ENCODE data around the gene TMEM9. TPM values are rescaled to one million over a fixed set of nuclear protein-coding genes. Genes with fewer than 3 reads are reported as not detected.
"Not testable (repeated sequence)": the region's sequence is repeated elsewhere in the genome, so short reads cannot be mapped to it uniquely, and the experiment has no call there.

TMEM9 gene
- total RNA-seq, 2 donors from 2014 or later = 145 to 156 TPM

DNA sequence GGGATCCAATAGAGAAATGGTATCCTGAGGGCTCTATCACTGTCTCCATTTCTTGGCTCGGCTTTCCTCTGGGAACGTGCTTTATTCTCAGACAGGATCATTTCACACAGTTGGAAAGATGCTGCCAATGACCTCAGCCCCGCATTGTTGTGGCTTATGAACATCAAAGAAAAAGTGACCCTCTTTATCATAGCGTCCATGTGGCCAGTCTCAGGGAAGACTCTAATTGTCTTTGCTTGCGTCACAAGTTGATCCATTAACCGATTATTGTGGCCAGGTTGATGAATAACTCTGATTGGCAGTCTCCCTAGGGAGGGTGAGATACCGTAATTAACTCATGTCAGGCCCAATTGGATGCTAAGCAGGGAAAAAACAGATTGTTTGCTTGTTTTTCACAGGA is 10.4 kb upstream of the TMEM9 start:
- H3K27ac Mint-ChIP-seq = peak overlapping the region; percentile 91
- H3K36me3 ChIP-seq (ENCODE audit: control insufficient read depth, insufficient read depth, low read length) = no peaks in the 10 kb centered on the region
- no peaks in the 10 kb centered on the region for H3K27me3 Mint-ChIP-seq (ENCODE audit: insufficient read depth)
- H3K9ac ChIP-seq (ENCODE audit: extremely low read depth, low read length, poor library complexity, severe bottlenecking) = no peak overlapping the region
- 72 to 74% methylated on average over 7 of the region's 7 CpGs for WGBS, 2 experiments (ENCODE audit: insufficient coverage in 1 of 2, insufficient read length in 1 of 2)
- H3K27me3 ChIP-seq (ENCODE audit: control insufficient read depth, insufficient read depth, low read length, poor library complexity, severe bottlenecking) = no peaks in the 10 kb centered on the region
- no peaks in the 10 kb centered on the region for H3K9me3 ChIP-seq (ENCODE audit: control insufficient read depth, low read length)
- H3K9me3 Mint-ChIP-seq = no peaks in the 10 kb centered on the region
- TF ChIP-seq, protein P1, sequence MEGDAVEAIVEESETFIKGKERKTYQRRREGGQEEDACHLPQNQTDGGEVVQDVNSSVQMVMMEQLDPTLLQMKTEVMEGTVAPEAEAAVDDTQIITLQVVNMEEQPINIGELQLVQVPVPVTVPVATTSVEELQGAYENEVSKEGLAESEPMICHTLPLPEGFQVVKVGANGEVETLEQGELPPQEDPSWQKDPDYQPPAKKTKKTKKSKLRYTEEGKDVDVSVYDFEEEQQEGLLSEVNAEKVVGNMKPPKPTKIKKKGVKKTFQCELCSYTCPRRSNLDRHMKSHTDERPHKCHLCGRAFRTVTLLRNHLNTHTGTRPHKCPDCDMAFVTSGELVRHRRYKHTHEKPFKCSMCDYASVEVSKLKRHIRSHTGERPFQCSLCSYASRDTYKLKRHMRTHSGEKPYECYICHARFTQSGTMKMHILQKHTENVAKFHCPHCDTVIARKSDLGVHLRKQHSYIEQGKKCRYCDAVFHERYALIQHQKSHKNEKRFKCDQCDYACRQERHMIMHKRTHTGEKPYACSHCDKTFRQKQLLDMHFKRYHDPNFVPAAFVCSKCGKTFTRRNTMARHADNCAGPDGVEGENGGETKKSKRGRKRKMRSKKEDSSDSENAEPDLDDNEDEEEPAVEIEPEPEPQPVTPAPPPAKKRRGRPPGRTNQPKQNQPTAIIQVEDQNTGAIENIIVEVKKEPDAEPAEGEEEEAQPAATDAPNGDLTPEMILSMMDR (conservative IDR thresholded peaks at IDR 0.05) = no peak
- no peak for DNase-seq
- peaks cover 4% of the 10 kb centered on the region for H3K36me3 Mint-ChIP-seq (ENCODE audit: low read depth)
- H3K4me3 Mint-ChIP-seq = no peak overlapping the region
- no peak overlapping the region for H3K27ac ChIP-seq (ENCODE audit: low read depth, low read length)
- peaks cover 6% of the 10 kb centered on the region for H3K4me1 ChIP-seq (ENCODE audit: control insufficient read depth, insufficient read depth, low read length)
- peaks cover 26% of the 10 kb centered on the region for H3K4me1 Mint-ChIP-seq
- H3K4me3 ChIP-seq (ENCODE audit: low read length) = no peak overlapping the region

DNA sequence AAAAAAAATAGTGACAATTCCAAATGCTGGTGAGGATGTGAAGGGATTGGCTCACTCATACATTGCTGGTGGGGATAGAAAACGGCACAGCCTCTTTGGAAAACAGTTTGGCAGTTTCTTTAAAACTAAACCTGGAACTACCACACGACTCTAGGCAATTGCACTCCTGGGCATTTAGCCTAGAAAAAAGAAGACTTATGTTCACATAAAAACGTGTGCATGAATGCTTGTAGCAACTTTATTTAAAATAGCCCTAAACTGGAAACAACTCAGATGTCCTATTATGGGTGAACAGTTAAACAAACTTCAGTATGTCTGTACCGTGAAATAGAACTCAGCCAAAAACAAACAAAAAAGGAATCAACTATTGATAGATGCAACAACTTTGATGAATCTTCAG is 9.4 kb upstream of the TMEM9 start:
- no peak overlapping the region for H3K27ac Mint-ChIP-seq
- Histone ChIP-seq H3K27ac (ENCODE audit: low read depth, low read length) (no peak overlapping the region), H3K36me3 (ENCODE audit: control insufficient read depth, insufficient read depth, low read length) (no peaks in the 10 kb centered on the region), H3K4me1 (ENCODE audit: control insufficient read depth, insufficient read depth, low read length) (peaks cover 6% of the 10 kb centered on the region), H3K27me3 (ENCODE audit: control insufficient read depth, insufficient read depth, low read length, poor library complexity, severe bottlenecking) (no peaks in the 10 kb centered on the region), H3K9me3 (ENCODE audit: control insufficient read depth, low read length) (no peaks in the 10 kb centered on the region), H3K4me3 (ENCODE audit: low read length) (no peak overlapping the region), H3K9ac (ENCODE audit: extremely low read depth, low read length, poor library complexity, severe bottlenecking) (no peak overlapping the region)
- WGBS, 2 experiments (ENCODE audit: insufficient coverage in 1 of 2, insufficient read length in 1 of 2) = 67 to 72% methylated on average over 3 to 4 of the region's 4 CpGs
- TF ChIP-seq, protein P1 (conservative IDR thresholded peaks at IDR 0.05) = no peak
- H3K27me3 Mint-ChIP-seq (ENCODE audit: insufficient read depth) = no peaks in the 10 kb centered on the region
- H3K4me1 Mint-ChIP-seq = peaks cover 22% of the 10 kb centered on the region
- H3K4me3 Mint-ChIP-seq = no peak overlapping the region
- H3K36me3 Mint-ChIP-seq (ENCODE audit: low read depth) = peaks cover 4% of the 10 kb centered on the region
- DNase-seq = no peak
- H3K9me3 Mint-ChIP-seq = no peaks in the 10 kb centered on the region

DNA sequence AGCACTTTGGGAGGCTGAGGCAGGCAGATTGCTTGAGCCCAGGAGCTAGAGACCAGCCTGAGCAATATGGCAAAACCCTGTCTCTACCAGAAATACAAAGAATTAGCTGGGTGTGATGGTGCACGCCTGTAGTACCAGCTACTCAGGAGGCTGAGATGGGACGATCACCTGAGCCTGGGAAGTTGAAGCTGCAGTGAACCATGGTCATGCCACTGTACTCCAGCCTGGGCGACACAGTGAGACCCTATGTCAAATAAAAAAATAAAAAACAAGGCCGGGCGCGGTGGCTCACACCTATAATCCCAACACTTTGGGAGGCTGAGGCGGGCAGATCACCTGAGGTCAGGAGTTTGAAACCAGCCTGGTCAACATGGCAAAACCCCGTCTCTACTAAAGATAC is 8.8 kb upstream of the TMEM9 start:
- not testable (repeated sequence) for H3K4me3 Mint-ChIP-seq; H3K36me3 Mint-ChIP-seq (ENCODE audit: low read depth); H3K4me3 ChIP-seq (ENCODE audit: low read length); DNase-seq; H3K27ac ChIP-seq (ENCODE audit: low read depth, low read length); H3K36me3 ChIP-seq (ENCODE audit: control insufficient read depth, insufficient read depth, low read length); H3K4me1 ChIP-seq (ENCODE audit: control insufficient read depth, insufficient read depth, low read length); H3K9me3 Mint-ChIP-seq; H3K9me3 ChIP-seq (ENCODE audit: control insufficient read depth, low read length); H3K27me3 Mint-ChIP-seq (ENCODE audit: insufficient read depth); H3K9ac ChIP-seq (ENCODE audit: extremely low read depth, low read length, poor library complexity, severe bottlenecking); H3K27ac Mint-ChIP-seq; H3K27me3 ChIP-seq (ENCODE audit: control insufficient read depth, insufficient read depth, low read length, poor library complexity, severe bottlenecking)
- 91 to 95% methylated on average over 7 to 8 of the region's 8 CpGs for WGBS, 2 experiments (ENCODE audit: insufficient coverage in 1 of 2, insufficient read length in 1 of 2)
- peaks cover 24% of the 10 kb centered on the region for H3K4me1 Mint-ChIP-seq

DNA sequence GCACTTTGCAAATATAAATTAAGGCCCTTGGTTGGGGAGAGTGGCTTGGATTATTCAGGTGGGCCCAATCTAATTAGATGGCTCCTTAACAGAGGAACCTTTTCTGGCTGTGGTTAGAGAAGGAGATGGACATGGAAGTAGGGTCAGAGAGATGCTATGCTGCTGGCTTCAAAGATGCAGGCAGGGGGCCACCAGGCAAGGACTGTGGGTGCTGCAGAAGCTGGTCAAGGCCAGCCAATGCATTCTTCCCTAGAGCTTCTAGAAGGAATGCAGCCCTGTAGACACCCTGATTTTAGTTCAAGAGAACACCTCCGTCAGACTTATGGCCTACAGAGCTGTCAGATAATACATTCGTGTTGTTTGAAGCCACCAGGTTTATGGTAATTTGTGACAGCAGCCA is 3.7 kb upstream of the TMEM9 start:
- H3K4me1 ChIP-seq (ENCODE audit: control insufficient read depth, insufficient read depth, low read length) = peaks cover 4% of the 10 kb centered on the region
- no peaks in the 10 kb centered on the region for H3K27me3 ChIP-seq (ENCODE audit: control insufficient read depth, insufficient read depth, low read length, poor library complexity, severe bottlenecking)
- H3K4me3 ChIP-seq (ENCODE audit: low read length) = no peak overlapping the region
- H3K9me3 Mint-ChIP-seq = no peaks in the 10 kb centered on the region
- no peak for DNase-seq
- no peak overlapping the region for H3K27ac ChIP-seq (ENCODE audit: low read depth, low read length)
- H3K9ac ChIP-seq (ENCODE audit: extremely low read depth, low read length, poor library complexity, severe bottlenecking) = no peak overlapping the region
- H3K4me1 Mint-ChIP-seq = peaks cover 30% of the 10 kb centered on the region
- no peak overlapping the region for H3K4me3 Mint-ChIP-seq
- peaks cover 2% of the 10 kb centered on the region for H3K36me3 ChIP-seq (ENCODE audit: control insufficient read depth, insufficient read depth, low read length)
- no peak overlapping the region for H3K27ac Mint-ChIP-seq
- peaks cover 2% of the 10 kb centered on the region for H3K27me3 Mint-ChIP-seq (ENCODE audit: insufficient read depth)
- H3K36me3 Mint-ChIP-seq (ENCODE audit: low read depth) = no peaks in the 10 kb centered on the region
- TF ChIP-seq, protein P1 (conservative IDR thresholded peaks at IDR 0.05) = no peak
- 88 to 97% methylated on average over 2 of the region's 2 CpGs for whole genome bisulfite sequencing, 2 experiments (ENCODE audit: insufficient coverage in 1 of 2, insufficient read length in 1 of 2)
- H3K9me3 ChIP-seq (ENCODE audit: control insufficient read depth, low read length) = no peaks in the 10 kb centered on the region

Measured in endodermal cell (in vitro differentiated cells).